Adrenal gland (tissue), 5 donors: Measurements from ENCODE around the gene WIPI1.

Source experiments
- CTCF ChIP-seq, 6 experiments: fragments of 450-650 bp in 4 of 6; fragments of 200-600 bp in 2 of 6; sonication (generic) in 1 of 6; IDR thresholded peaks; 1 replicate in 5 of 6; 2 replicates in 1 of 6; pipeline versions ENCODE4 v1.5.1 to v1.8.0; 2016 to 2021; ENCODE audit warnings: antibody characterized with exemption in 6 of 6, mild to moderate bottlenecking in 2 of 6, moderate library complexity in 1 of 6
- POLR2A ChIP-seq, 2 donors: fragments of 450-650 bp; IDR thresholded peaks; one replicate each; pipeline ENCODE4 v1.6.1; 2017; ENCODE audit warnings: antibody characterized with exemption in 2 of 2, mild to moderate bottlenecking in 2 of 2, moderate library complexity in 1 of 2
- donor health status: DM: no; HTN: no; CAD: no.

- TF ChIP-seq CTCF (IDR thresholded peaks at IDR 0.05), result no peak
- TF ChIP-seq POLR2A (IDR thresholded peaks at IDR 0.05), result no peak
Measured at GRCh38 chr17:68463211-68464019, 6.1 kb upstream of the WIPI1 start.
